DOHH2 (cell line): Measurements from ENCODE around the gene WDR33.

Experiments used
- H3F3A ChIP-seq: fragments of 200-600 bp; sonication (generic), shearing (Covaris generic); 2 replicates; pipeline ENCODE4 v1.6.0; 2016; ENCODE audit warnings: antibody characterized with exemption, mild to moderate bottlenecking; ENCODE audit not compliant: control insufficient read depth, insufficient read depth
- H3K27ac ChIP-seq: fragments of 200-600 bp; sonication (generic); 2 replicates; pipeline ENCODE4 v1.5.1; 2014; ENCODE audit warnings: low read depth, mild to moderate bottlenecking, low read length, moderate library complexity
- H3K27me3 ChIP-seq: fragments of 200-600 bp; sonication (generic); 2 replicates; pipeline ENCODE4 v1.6.1; 2014; ENCODE audit warnings: mild to moderate bottlenecking, low read length, mixed read lengths; ENCODE audit not compliant: control insufficient read depth
- H3K36me3 ChIP-seq: fragments of 200-600 bp; sonication (generic); 2 replicates; pipeline ENCODE4 v1.6.1; 2014; ENCODE audit warnings: mild to moderate bottlenecking, low read length, moderate library complexity, mixed read lengths; ENCODE audit not compliant: control insufficient read depth
- H3K4me1 ChIP-seq: fragments of 200-600 bp; sonication (generic); 2 replicates; pipeline ENCODE4 v1.6.1; 2014; ENCODE audit warnings: mild to moderate bottlenecking, low read length, mixed read lengths; ENCODE audit not compliant: control insufficient read depth
- H3K4me2 ChIP-seq: fragments of 200-600 bp; sonication (generic); 2 replicates; pipeline ENCODE4 v1.6.0; 2014; ENCODE audit warnings: mild to moderate bottlenecking, low read length, moderate library complexity
- H3K4me3 ChIP-seq: fragments of 200-600 bp; sonication (generic); 2 replicates; pipeline ENCODE4 v1.5.1; 2014; ENCODE audit warnings: mild to moderate bottlenecking, low read length, mixed read lengths
- H3K79me2 ChIP-seq: fragments of 200-600 bp; sonication (generic); 2 replicates; pipeline ENCODE4 v1.6.1; 2014; ENCODE audit warnings: mild to moderate bottlenecking, low read length, mixed read lengths; ENCODE audit not compliant: control insufficient read depth
- H3K9me2 ChIP-seq: fragments of 200-600 bp; sonication (generic); replicated peaks from 2 replicates; pipeline ENCODE4 v1.6.1; 2014; ENCODE audit warnings: mild to moderate bottlenecking, low read length, mixed read lengths; ENCODE audit not compliant: control insufficient read depth
- H3K9me3 ChIP-seq: fragments of 200-600 bp; sonication (generic); 2 replicates; pipeline ENCODE4 v1.6.1; 2014; ENCODE audit warnings: antibody characterized with exemption, low read length, mixed read lengths; ENCODE audit not compliant: control insufficient read depth, insufficient read depth
- H4K20me1 ChIP-seq: fragments of 200-600 bp; sonication (generic); 2 replicates; pipeline ENCODE4 v1.6.0; 2014; ENCODE audit warnings: low read depth, mild to moderate bottlenecking, antibody characterized with exemption, low read length, moderate library complexity; ENCODE audit not compliant: control insufficient read depth, insufficient read depth
- CTCF ChIP-seq: fragments of 200-600 bp; sonication (generic); IDR thresholded peaks from one replicate; pipeline ENCODE4 v1.5.1; 2014; ENCODE audit warnings: antibody characterized with exemption, mild to moderate bottlenecking, low read depth, low read length; ENCODE audit not compliant: poor library complexity, severe bottlenecking
- EZH2phosphoT487 ChIP-seq: fragments of 200-600 bp; sonication (generic); IDR thresholded peaks from 2 replicates; pipeline ENCODE4 v1.6.1; 2017; ENCODE audit warnings: borderline replicate concordance, mild to moderate bottlenecking, antibody characterized with exemption, low read length, moderate library complexity, mixed read lengths

The WDR33 gene

DNA sequence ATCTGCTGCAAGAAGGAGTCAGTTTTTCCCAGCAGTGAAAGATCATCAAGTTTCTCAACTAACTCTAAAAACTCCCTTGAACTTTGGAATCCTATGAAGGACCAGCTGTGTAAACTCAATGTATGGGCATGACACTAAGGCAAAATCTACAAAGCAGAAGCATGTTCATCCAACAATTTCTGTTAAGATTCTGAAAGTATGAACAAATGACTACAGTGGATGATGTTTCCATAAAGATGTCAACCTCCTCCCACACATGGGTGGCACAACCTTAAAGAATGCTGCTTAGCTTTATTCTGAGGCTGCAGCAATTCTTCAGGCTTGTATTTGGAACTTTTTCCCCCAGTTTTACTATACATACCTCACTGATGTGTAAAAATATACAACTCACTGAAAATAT, 47.2 kb downstream of the WDR33 start:
- no peaks in the 10 kb centered on the region for H3K27me3 ChIP-seq
- H3K9me3 ChIP-seq: no peaks in the 10 kb centered on the region
- no peaks in the 10 kb centered on the region for H3K4me1 ChIP-seq
- peaks cover 19% of the 10 kb centered on the region for H3K79me2 ChIP-seq
- no peaks in the 10 kb centered on the region for H4K20me1 ChIP-seq
- no peak for TF ChIP-seq EZH2phosphoT487
- no peaks in the 10 kb centered on the region for H3K9me2 ChIP-seq
- H3F3A ChIP-seq: peaks cover 10% of the 10 kb centered on the region
- H3K4me2 ChIP-seq: no peak overlapping the region
- no peak overlapping the region for H3K4me3 ChIP-seq
- H3K27ac ChIP-seq: no peak overlapping the region
- H3K36me3 ChIP-seq: peaks cover 86% of the 10 kb centered on the region

DNA sequence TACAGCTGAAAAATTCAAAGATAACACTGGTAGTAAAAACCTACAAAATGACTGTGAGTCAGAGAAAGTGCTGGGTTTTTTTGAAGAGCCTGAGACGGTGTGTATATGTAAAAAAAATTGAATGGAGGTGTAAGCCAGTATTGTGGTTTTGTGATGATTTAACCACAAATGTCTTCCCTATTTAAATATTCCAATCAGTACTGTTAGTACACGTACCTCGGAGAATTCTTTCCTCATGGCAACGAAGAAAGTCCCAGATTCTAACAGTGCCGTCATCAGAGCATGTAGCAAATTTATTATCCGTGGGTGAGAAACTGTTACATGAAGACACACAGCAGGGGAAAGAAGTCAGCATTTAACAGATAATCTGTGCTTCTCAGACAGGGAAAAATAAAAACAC, 48.1 kb downstream of the WDR33 start:
- H3K79me2 ChIP-seq: peaks cover 11% of the 10 kb centered on the region
- peaks cover 86% of the 10 kb centered on the region for H3K36me3 ChIP-seq
- H3K9me2 ChIP-seq: no peaks in the 10 kb centered on the region
- H3K27me3 ChIP-seq: no peaks in the 10 kb centered on the region
- no peak overlapping the region for H3K27ac ChIP-seq
- H4K20me1 ChIP-seq: no peaks in the 10 kb centered on the region
- H3K9me3 ChIP-seq: no peaks in the 10 kb centered on the region
- no peaks in the 10 kb centered on the region for H3K4me1 ChIP-seq
- H3K4me2 ChIP-seq: no peak overlapping the region
- H3F3A ChIP-seq: peaks cover 2% of the 10 kb centered on the region; the same call in 1 of the 2 replicates
- TF ChIP-seq CTCF: no peak
- H3K4me3 ChIP-seq: no peak overlapping the region

DNA sequence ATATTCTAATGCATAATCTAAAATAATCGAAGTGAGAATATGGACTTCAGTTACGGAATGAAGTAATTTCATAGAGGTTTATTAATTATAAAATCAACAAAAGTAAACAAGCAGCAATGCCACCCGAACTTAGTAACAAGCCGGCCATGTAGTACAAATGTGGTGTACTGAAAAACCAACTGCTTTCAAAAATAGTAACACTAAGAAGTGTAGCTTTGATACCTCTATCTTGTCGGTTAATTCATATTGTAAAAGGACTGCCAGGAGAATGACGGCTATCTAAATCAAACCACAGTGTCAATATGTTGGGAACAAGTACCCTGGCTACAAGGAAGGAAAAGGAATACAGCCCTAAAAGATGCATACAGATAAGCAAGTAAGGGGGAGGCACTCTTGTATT, 48.5 kb downstream of the WDR33 start:
- H3K36me3 ChIP-seq: peaks cover 85% of the 10 kb centered on the region
- H3K4me2 ChIP-seq: no peak overlapping the region
- H3K27me3 ChIP-seq: no peaks in the 10 kb centered on the region
- H3K79me2 ChIP-seq: peaks cover 9% of the 10 kb centered on the region; the same call in 1 of the 2 replicates
- no peaks in the 10 kb centered on the region for H3K9me2 ChIP-seq
- no peaks in the 10 kb centered on the region for H3K4me1 ChIP-seq
- H3F3A ChIP-seq: no peaks in the 10 kb centered on the region; the same call in 1 of the 2 replicates
- no peaks in the 10 kb centered on the region for H4K20me1 ChIP-seq
- no peak overlapping the region for H3K27ac ChIP-seq
- no peaks in the 10 kb centered on the region for H3K9me3 ChIP-seq
- TF ChIP-seq CTCF: no peak
- TF ChIP-seq EZH2phosphoT487: no peak
- no peak overlapping the region for H3K4me3 ChIP-seq

- no peaks in the 10 kb centered on the region for H4K20me1 ChIP-seq
- H3F3A ChIP-seq: 0 out of 2 replicates have a peak, but pooled peaks cover 4% of the 10 kb centered on the region
- no peaks in the 10 kb centered on the region for H3K4me1 ChIP-seq
- H3K79me2 ChIP-seq: peaks cover 10% of the 10 kb centered on the region
- no peak overlapping the region for H3K27ac ChIP-seq
- peaks cover 72% of the 10 kb centered on the region for H3K36me3 ChIP-seq
- H3K9me3 ChIP-seq: no peaks in the 10 kb centered on the region
- H3K9me2 ChIP-seq: no peaks in the 10 kb centered on the region
- no peak for TF ChIP-seq CTCF
- no peak for TF ChIP-seq EZH2phosphoT487
- no peaks in the 10 kb centered on the region for H3K27me3 ChIP-seq
- H3K4me2 ChIP-seq: no peak overlapping the region
- H3K4me3 ChIP-seq: no peak overlapping the region
Observed at GRCh38 chr2:127759931-127760330, 51.0 kb downstream of the WDR33 start.
